H1 (cell line): Measurements from ENCODE around the gene SHISA7.

Experiments used
- CBX5 ChIP-seq: fragments of 300-800, 300-1000 bp; sonication (generic); IDR thresholded peaks from 2 replicates; pipeline ENCODE4 v1.7.1; 2016; ENCODE audit warnings: antibody characterized with exemption, low read length, low read depth
- CEBPB ChIP-seq: IDR thresholded peaks from 2 replicates; pipeline ENCODE4 v1.6.1; 2012; ENCODE audit warnings: low read depth, low read length
- CREB1 ChIP-seq: IDR thresholded peaks from 2 replicates; pipeline ENCODE4 v1.6.1; 2012; ENCODE audit warnings: inconsistent platforms
- CTCF ChIP-seq, 3 experiments: IDR thresholded peaks; 1 replicate in 2 of 3; 2 replicates in 1 of 3; pipeline versions ENCODE4 v1.5.1 to v1.6.1; 2011; ENCODE audit warnings: low read length in 3 of 3, mild to moderate bottlenecking in 3 of 3, inconsistent platforms in 2 of 3, low read depth in 1 of 3, moderate library complexity in 1 of 3; ENCODE audit not compliant: insufficient read depth in 1 of 3; ENCODE audit errors: control extremely low read depth in 1 of 3
- EZH2 ChIP-seq: fragments of 200-600 bp; sonication (generic); IDR thresholded peaks from 2 replicates; pipeline ENCODE4 v1.7.1; 2012; ENCODE audit warnings: low read depth, mild to moderate bottlenecking, moderate library complexity, low read length, inconsistent platforms; ENCODE audit not compliant: severe bottlenecking
- GABPA ChIP-seq: IDR thresholded peaks from 2 replicates; pipeline ENCODE4 v1.6.1; 2011; ENCODE audit warnings: mild to moderate bottlenecking, low read length, moderate library complexity, borderline replicate concordance; ENCODE audit not compliant: insufficient read depth
- MAX ChIP-seq: IDR thresholded peaks from 2 replicates; pipeline ENCODE4 v1.6.1; 2012; ENCODE audit warnings: inconsistent platforms
- NRF1 ChIP-seq: IDR thresholded peaks from 2 replicates; pipeline ENCODE4 v1.6.1; 2011; ENCODE audit warnings: mild to moderate bottlenecking, low read depth, low read length, improper control_type of control experiment
- PHF8 ChIP-seq: fragments of 200-600 bp; sonication (generic); conservative IDR thresholded peaks from 2 replicates; pipeline ENCODE4 v1.7.1; 2012; ENCODE audit warnings: low read depth, mild to moderate bottlenecking, inconsistent platforms, low read length, moderate library complexity
- POLR2A ChIP-seq, 2 experiments: IDR thresholded peaks; 1 replicate in 1 of 2; 2 replicates in 1 of 2; pipeline ENCODE4 v1.6.1; 2011; ENCODE audit warnings: low read depth in 2 of 2, low read length in 2 of 2, mild to moderate bottlenecking in 2 of 2; ENCODE audit errors: control extremely low read depth in 1 of 2
- RBBP5 ChIP-seq: IDR thresholded peaks from 2 replicates; pipeline ENCODE4 v1.7.1; 2012; ENCODE audit warnings: low read depth, mild to moderate bottlenecking, inconsistent platforms, low read length, moderate library complexity, borderline replicate concordance
- SIN3A ChIP-seq, 2 experiments: IDR thresholded peaks in 1 of 2; conservative IDR thresholded peaks in 1 of 2; 2 replicates each; pipeline ENCODE4 v1.6.1; 2011 to 2012; ENCODE audit warnings: low read length in 2 of 2, improper control_type of control experiment in 1 of 2, low read depth in 1 of 2, mild to moderate bottlenecking in 1 of 2
- TAF1 ChIP-seq: IDR thresholded peaks from 2 replicates; pipeline ENCODE4 v1.6.1; 2011; ENCODE audit warnings: mild to moderate bottlenecking, low read depth, low read length

- TF ChIP-seq CBX5 (no peak), RBBP5 (no peak), TAF1 (no peak), MAX (no peak), NRF1 (no peak), CREB1 (no peak), CTCF (IDR thresholded peaks at IDR 0.05; ENCODE audit: control extremely low read depth in 1 of 3, insufficient read depth in 1 of 3, low read depth in 1 of 3, low read length in 3 of 3) (no peak), GABPA (no peak), CEBPB (no peak), SIN3A (conservative IDR thresholded peaks at IDR 0.05 in 1 of 2, IDR thresholded peaks at IDR 0.05 in 1 of 2; ENCODE audit: low read depth in 1 of 2, low read length in 2 of 2) (no peak), POLR2A (IDR thresholded peaks at IDR 0.05; ENCODE audit: control extremely low read depth in 1 of 2, low read depth in 2 of 2, low read length in 2 of 2) (no peak), EZH2 (no peak), PHF8 (no peak)
Measured at GRCh38 chr19:55463583-55464031, 20.5 kb upstream of the SHISA7 start.
